Right lobe of liver (tissue), 6 donors: Measurements from ENCODE around the gene HERC3. TPM values are rescaled to one million over a fixed set of nuclear protein-coding genes. Genes with fewer than 3 reads are reported as not detected.

Experiments used
- ATAC-seq, 4 donors: fragments of 200-7000 bp; cut with Tn5 transposase; one replicate each; pipeline ENCODE4 v1.9.1; 2020; ENCODE audit warnings: mild to moderate bottlenecking in 4 of 4, moderate library complexity in 4 of 4
- DNase-seq, 3 donors: peaks; one replicate each; pipeline ENCODE4 v3.0.0-alpha.2; 2020
- H3K27ac ChIP-seq, 3 donors: fragments of 200-600 bp; one replicate each; pipeline ENCODE4 v1.8.0; 2022
- H3K27me3 ChIP-seq, 2 donors: fragments of 200-600 bp; one replicate each; pipeline ENCODE4 v1.8.0; 2022
- H3K36me3 ChIP-seq, 4 donors: fragments of 200-600 bp; sonication (generic) in 1 of 4; one replicate each; pipeline versions ENCODE4 v1.5.1 to v1.8.0; 2017 to 2022; ENCODE audit warnings: control low read depth in 1 of 4
- H3K4me1 ChIP-seq, 4 donors: fragments of 200-600 bp; sonication (generic) in 1 of 4; one replicate each; pipeline versions ENCODE4 v1.5.1 to v1.8.0; 2017 to 2022; ENCODE audit warnings: control low read depth in 1 of 4
- H3K4me3 ChIP-seq, 3 donors: fragments of 200-600 bp; one replicate each; pipeline ENCODE4 v1.8.0; 2022
- H3K9me3 ChIP-seq, 4 donors: fragments of 200-600 bp; sonication (generic) in 1 of 4; one replicate each; pipeline versions ENCODE4 v1.5.1 to v1.8.0; 2017 to 2022; ENCODE audit warnings: control low read depth in 1 of 4
- POLR2A ChIP-seq: fragments of 450-650 bp; IDR thresholded peaks from one replicate; pipeline ENCODE4 v1.6.1; 2017; ENCODE audit warnings: antibody characterized with exemption, mild to moderate bottlenecking
- whole genome bisulfite sequencing: methylation state at CpG from one replicate; pipeline ENCODE4 v1.1.6; 2018; ENCODE audit warnings: low coverage, low lambda C conversion rate; ENCODE audit not compliant: insufficient coverage; ENCODE audit errors: missing lambda C conversion rate; 5-methylcytosine and 5-hydroxymethylcytosine counted together
- intact Hi-C, 2 donors: fragments of 100-400 bp; cut with DNase I; formaldehyde crosslinking; loops; one replicate each; pipeline versions ENCODE4 v1.11.2 to v1.14.1; 2022
- total RNA-seq, 6 experiments: library from RNA; depleted of rRNA in 2 of 6; stranded (reverse); fragments of >200 nt in 2 of 6; fragmentation: NEBNext Ultra II Directional in 3 of 6; extraction: Animal tissue kit (Norgen Biotek cat#: 25700) in 3 of 6; gene quantifications; one replicate each; pipeline versions ENCODE4 v1.1.0 to v1.2.4, GENCODE V29; 2016 to 2023
- TF ChIP-seq, protein P1 (sequence below), 4 donors: fragments of 200-600 bp in 3 of 4; fragments of 450-650 bp in 1 of 4; IDR thresholded peaks; one replicate each; pipeline versions ENCODE4 v1.5.1 to v1.8.0; 2016 to 2022; ENCODE audit warnings: antibody characterized with exemption in 4 of 4, mild to moderate bottlenecking in 2 of 4
- donor health status: DM: no; HTN: yes; CAD: no.
- donor health status: DM: no; HTN: no; CAD: no.
- donor health status: DM: no; HTN: no; CAD: no.
- donor health status: DM: no; HTN: yes; CAD: no.
- donor health status: DM: no; HTN: yes; CAD: no.

HERC3 gene
- total RNA-seq, 6 experiments from 2014 or later: 7.2 to 15.3 (median 10.9) TPM

DNA sequence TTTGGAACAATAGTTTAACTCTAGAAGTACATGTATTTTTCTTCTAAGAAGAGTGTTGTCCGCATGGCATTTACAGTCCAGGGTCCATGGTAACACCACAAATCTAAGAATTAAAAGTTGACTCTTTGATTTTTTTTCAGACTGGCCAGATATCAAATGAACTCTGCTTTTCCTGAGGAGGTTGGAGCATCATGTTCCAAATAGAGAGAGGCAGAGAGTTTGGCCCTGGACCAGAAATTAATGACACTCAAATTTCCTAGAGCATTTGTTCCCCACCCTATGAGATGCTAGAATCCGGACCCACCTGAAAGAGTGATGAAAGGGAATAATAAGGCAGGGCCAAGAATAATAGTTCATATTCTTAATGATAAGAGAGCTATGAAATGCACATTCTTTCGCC, 152.3 kb downstream of the HERC3 start:
- H3K4me1 ChIP-seq: peaks cover 0 to 29% (median 12%) of the 10 kb centered on the region in 4 donors
- WGBS: 51% methylated on average over 3 of the region's 3 CpGs
- H3K36me3 ChIP-seq: peaks cover 0 to 20% (median 2%) of the 10 kb centered on the region in 4 donors
- H3K27ac ChIP-seq: peak overlapping the region in 1 of 3 donors; percentile 45
- intact Hi-C loops: no loop called here
- no peaks in the 10 kb centered on the region for H3K27me3 ChIP-seq
- no peak for TF ChIP-seq POLR2A
- TF ChIP-seq, protein P1, sequence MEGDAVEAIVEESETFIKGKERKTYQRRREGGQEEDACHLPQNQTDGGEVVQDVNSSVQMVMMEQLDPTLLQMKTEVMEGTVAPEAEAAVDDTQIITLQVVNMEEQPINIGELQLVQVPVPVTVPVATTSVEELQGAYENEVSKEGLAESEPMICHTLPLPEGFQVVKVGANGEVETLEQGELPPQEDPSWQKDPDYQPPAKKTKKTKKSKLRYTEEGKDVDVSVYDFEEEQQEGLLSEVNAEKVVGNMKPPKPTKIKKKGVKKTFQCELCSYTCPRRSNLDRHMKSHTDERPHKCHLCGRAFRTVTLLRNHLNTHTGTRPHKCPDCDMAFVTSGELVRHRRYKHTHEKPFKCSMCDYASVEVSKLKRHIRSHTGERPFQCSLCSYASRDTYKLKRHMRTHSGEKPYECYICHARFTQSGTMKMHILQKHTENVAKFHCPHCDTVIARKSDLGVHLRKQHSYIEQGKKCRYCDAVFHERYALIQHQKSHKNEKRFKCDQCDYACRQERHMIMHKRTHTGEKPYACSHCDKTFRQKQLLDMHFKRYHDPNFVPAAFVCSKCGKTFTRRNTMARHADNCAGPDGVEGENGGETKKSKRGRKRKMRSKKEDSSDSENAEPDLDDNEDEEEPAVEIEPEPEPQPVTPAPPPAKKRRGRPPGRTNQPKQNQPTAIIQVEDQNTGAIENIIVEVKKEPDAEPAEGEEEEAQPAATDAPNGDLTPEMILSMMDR (IDR thresholded peaks at IDR 0.05): no peak
- no peaks in the 10 kb centered on the region for H3K9me3 ChIP-seq
- H3K4me3 ChIP-seq: no peak overlapping the region
- DNase-seq: no peak
- peak in 3 of 4 donors; percentile 48 to 63 (median 60) for ATAC-seq

DNA sequence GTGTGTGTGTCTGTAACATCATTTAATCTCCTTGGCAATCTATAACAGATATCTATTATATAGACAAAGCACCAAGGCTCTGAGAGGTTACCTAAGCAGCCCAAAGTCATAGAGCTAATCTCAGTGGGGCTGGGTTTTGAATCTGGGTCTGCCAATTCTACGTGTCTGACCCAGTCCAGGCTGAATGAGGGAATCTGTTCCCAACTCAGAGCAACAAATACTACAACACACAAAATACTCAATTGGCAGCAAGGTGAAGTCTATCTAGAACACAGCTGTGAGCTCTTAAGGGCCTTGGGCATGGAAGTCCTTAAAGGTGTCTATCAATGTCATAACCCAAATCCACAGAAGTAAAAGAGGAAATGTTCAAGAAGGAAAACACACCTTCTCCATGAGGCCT, 152.9 kb downstream of the HERC3 start:
- Histone ChIP-seq H3K36me3 (peaks cover 0 to 24% (median 2%) of the 10 kb centered on the region in 4 donors), H3K9me3 (no peaks in the 10 kb centered on the region), H3K27ac (peak overlapping the region in 2 of 3 donors; percentile 45), H3K4me3 (no peak overlapping the region), H3K4me1 (peaks cover 0 to 29% (median 12%) of the 10 kb centered on the region in 4 donors), H3K27me3 (no peaks in the 10 kb centered on the region)
- 45% methylated on average over 1 of the region's 1 CpG for WGBS
- TF ChIP-seq, protein P1 (IDR thresholded peaks at IDR 0.05): no peak
- no peak for TF ChIP-seq POLR2A
- intact Hi-C loops: no loop called here
- DNase-seq: no peak
- peak in 2 of 4 donors; percentile 24 to 37 for ATAC-seq

DNA sequence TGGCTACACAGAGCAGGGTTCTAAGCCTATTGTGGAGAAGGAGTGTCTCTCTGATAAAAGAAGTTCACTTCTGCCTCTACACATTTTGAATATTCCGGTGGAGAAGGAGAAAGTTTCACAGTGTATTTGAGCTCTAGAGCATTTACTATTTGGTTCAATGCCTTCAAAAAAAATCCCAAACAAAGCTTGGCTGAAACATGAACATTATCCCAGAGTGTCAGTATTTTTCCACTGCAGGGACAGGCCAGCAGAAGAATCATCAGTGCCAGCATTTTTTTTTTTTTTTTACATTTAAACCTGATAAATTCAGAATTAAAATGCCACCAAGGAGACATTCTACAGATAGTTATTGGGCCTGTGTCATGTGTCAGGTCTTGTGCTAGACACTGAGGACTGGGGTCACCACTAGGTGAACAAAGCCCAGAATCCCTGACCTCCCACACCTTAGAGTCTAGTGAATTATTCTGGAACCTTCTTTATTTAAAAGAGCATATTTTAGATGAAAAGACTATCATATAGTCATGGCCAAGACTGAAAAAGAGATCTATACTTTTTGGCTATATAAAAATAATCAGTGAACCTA, 153.4 kb downstream of the HERC3 start:
- H3K27me3 ChIP-seq: no peaks in the 10 kb centered on the region
- peaks cover 0 to 26% (median 2%) of the 10 kb centered on the region in 4 donors for H3K36me3 ChIP-seq
- peaks cover 0 to 29% (median 12%) of the 10 kb centered on the region in 4 donors for H3K4me1 ChIP-seq
- H3K4me3 ChIP-seq: no peak overlapping the region
- ATAC-seq: peak; percentile 40 to 78 (median 54)
- intact Hi-C loops: no loop called here
- H3K9me3 ChIP-seq: no peaks in the 10 kb centered on the region
- TF ChIP-seq, protein P1 (IDR thresholded peaks at IDR 0.05): no peak
- no peak for TF ChIP-seq POLR2A
- 14% methylated on average over 1 of the region's 1 CpG for WGBS
- DNase-seq: no peak
- H3K27ac ChIP-seq: peak overlapping the region in 2 of 3 donors; percentile 45

DNA sequence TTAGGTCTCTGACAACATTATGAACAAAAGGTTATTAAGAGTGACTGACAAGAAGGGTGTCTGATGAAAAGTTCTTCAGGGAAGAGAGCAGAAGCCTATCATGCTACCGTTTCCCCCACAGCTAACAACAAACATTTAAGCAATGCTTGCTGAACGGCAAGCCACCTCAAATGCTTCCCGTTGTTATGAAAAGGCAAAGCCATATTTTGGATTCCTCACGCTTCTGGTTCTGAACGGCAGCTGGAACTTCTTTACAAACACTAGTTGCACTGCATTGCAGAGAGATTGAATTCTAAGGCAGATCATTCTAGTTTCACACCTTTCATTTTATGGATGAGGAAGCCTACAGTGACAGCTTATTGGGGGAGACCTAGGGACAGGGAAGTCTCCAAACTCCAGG, 153.9 kb downstream of the HERC3 start:
- Histone ChIP-seq H3K9me3 (no peaks in the 10 kb centered on the region), H3K27ac (peak overlapping the region in 2 of 3 donors; percentile 45), H3K27me3 (no peaks in the 10 kb centered on the region), H3K4me1 (peaks cover 0 to 29% (median 14%) of the 10 kb centered on the region in 4 donors), H3K36me3 (peaks cover 0 to 26% (median 2%) of the 10 kb centered on the region in 4 donors), H3K4me3 (no peak overlapping the region)
- WGBS: 38% methylated on average over 5 of the region's 5 CpGs
- TF ChIP-seq, protein P1 (IDR thresholded peaks at IDR 0.05): no peak
- TF ChIP-seq POLR2A: no peak
- DNase-seq: no peak
- intact Hi-C loops: no loop called here
- peak in 3 of 4 donors; percentile 19 to 21 (median 19) for ATAC-seq
